ENCODE measurements around the gene RNF113B. TPM values are rescaled to one million over a fixed set of nuclear protein-coding genes. Genes with fewer than 3 reads are reported as not detected.

The RNF113B gene
- total and polyA plus RNA-seq, 2 of the 4 experiments (the other 2 are of a cell fraction) = not detected

DNA sequence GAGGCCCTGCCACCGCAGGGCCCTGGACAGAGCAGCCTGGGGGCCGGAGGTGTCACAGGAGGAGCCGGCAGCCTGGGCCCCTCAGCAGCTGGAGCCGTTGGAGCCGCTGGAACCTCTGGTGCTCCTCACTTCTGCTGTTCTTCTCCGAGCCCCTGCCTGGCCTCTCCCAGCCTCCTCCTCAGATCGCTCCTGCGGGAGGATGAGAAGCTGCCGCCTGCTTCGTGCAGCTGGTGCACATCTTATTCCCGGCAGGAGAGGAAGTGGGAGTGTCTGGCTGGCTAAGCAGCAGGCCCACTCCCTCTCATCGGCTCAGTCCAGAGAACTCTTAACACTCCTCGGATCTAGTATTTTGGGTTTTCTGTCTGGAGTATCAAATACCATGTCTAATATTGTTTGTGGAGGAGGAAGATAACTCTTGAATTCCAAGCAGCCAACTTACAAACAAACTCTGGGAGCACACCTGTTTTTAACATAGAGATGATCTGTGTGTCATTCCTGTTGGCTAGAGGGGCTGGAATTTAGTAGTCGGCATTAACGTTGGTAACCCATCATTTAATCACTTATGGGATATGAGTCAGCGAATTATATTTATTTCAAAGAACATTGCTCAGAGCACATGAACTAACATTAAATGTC is 37.1 kb upstream of the RNF113B start (continued):
- peak; percentile 35; the same call in 1 of the 2 replicates for TF ChIP-seq MXI1 (IDR thresholded peaks at IDR 0.05; ENCODE audit: borderline replicate concordance, low read depth, low read length)

- H3K4me2 ChIP-seq (ENCODE audit: low read depth, low read length) = no peak overlapping the region
- H2BK5ac ChIP-seq (ENCODE audit: low read depth, low read length, poor library complexity, severe bottlenecking) = peak overlapping the region; percentile 76
- POLR2A ChIA-PET (ENCODE audit: unreplicated experiment) = no interaction called here
- H3K9me3 ChIP-seq (ENCODE audit: control insufficient read depth, insufficient read depth, low read length) = no peaks in the 10 kb centered on the region
- H3K4me3 ChIP-seq (ENCODE audit: insufficient read depth, low read depth, low read length) = no peak overlapping the region
- ATAC-seq (ENCODE audit: low read depth) = no peak
- H2AK9ac ChIP-seq (replicated peaks; ENCODE audit: low read depth, low read length, poor library complexity) = peak overlapping the region; percentile 82
- peak overlapping the region; percentile 11 for H3K23ac ChIP-seq (ENCODE audit: low read depth, low read length)
- 60% methylated on average over 1 of the region's 8 CpGs; no CpG with 5 or more reads in 1 of the 2 experiments for WGBS, 2 experiments (ENCODE audit: extremely low coverage in 2 of 2, insufficient read length in 1 of 2)
- H3K27ac ChIP-seq (ENCODE audit: insufficient read depth, low read length) = peak overlapping the region; percentile 68
- in situ Hi-C loops (cut with MboI; ENCODE audit: low sequenced_read_pairs) (no loop called here), intact Hi-C loops (cut with micrococcal nuclease) (loop anchor here (5.0 kb wide), 1 partner anchor 159 kb away; no protein-coding TSS in a partner anchor), dilution Hi-C loops (cut with HindIII; ENCODE audit: low sequenced_read_pairs, unreplicated experiment) (no loop called here)
- peak overlapping the region; percentile 63; the same call in 1 of the 2 replicates for H3K56ac ChIP-seq (ENCODE audit: extremely low read depth, insufficient read depth, low read length)
- H4K20me1 ChIP-seq (ENCODE audit: insufficient read depth, low read length) = peaks cover 12% of the 10 kb centered on the region
- peak overlapping the region; percentile 89 for H3K4ac ChIP-seq (ENCODE audit: low read depth, low read length)
- peak overlapping the region; percentile 89 for H2AK5ac ChIP-seq (ENCODE audit: low read depth, low read length)
- peak overlapping the region; percentile 82 for H4K91ac ChIP-seq (ENCODE audit: insufficient read depth, low read depth, low read length)
- H3K9me1 ChIP-seq (ENCODE audit: insufficient read depth, low read length) = peaks cover 34% of the 10 kb centered on the region
- peak overlapping the region; percentile 53 for H3K9ac ChIP-seq (ENCODE audit: low read depth, low read length)
- CTCF ChIA-PET = no interaction called here
- H2BK15ac ChIP-seq (ENCODE audit: low read depth, low read length) = peak overlapping the region; percentile 81; the same call in 2 of the 3 replicates
- H2AFZ ChIP-seq (replicated peaks; ENCODE audit: low read length, poor library complexity) = no peak overlapping the region
- BruUV-seq (replicated peaks) = no TSS peak
- peak overlapping the region; percentile 72 for H4K5ac ChIP-seq (ENCODE audit: low read depth, low read length)
- peak overlapping the region; percentile 86 for H3K14ac ChIP-seq (replicated peaks; ENCODE audit: low read depth, low read length)
- no peaks in the 10 kb centered on the region for H3K27me3 ChIP-seq (ENCODE audit: control insufficient read depth, insufficient read depth, low read length)
- H4K8ac ChIP-seq (ENCODE audit: low read depth in 2 of 2, low read length in 2 of 2) = peak overlapping the region; percentile 60 to 90; a peak in 3 of 4 replicates
- TF ChIP-seq RFX5 (IDR thresholded peaks at IDR 0.05; ENCODE audit: low read depth, low read length) (no peak), CHD1 (IDR thresholded peaks at IDR 0.05; ENCODE audit: low read depth, low read length) (no peak)
- H3K79me1 ChIP-seq (ENCODE audit: low read depth in 1 of 2, low read length in 2 of 2) = peaks cover 48 to 89% of the 10 kb centered on the region in 2 experiments; a peak in 3 of 4 replicates
- H2BK20ac ChIP-seq (ENCODE audit: low read depth, low read length) = peak overlapping the region; percentile 91
- H3K36me3 ChIP-seq (ENCODE audit: control insufficient read depth, insufficient read depth, low read length) = peaks cover 18% of the 10 kb centered on the region
- peaks cover 39% of the 10 kb centered on the region for H3K4me1 ChIP-seq (ENCODE audit: control insufficient read depth, insufficient read depth, low read length)
- no peak for DNase-seq
- H3K18ac ChIP-seq (ENCODE audit: low read depth, low read length) = peak overlapping the region; percentile 5
- H2BK120ac ChIP-seq (ENCODE audit: low read depth, low read length) = peak overlapping the region; percentile 86
These were observed 36.3 kb upstream of the RNF113B start for GRCh38 chr13:98213354-98213753.
